IMR-90 (cell line): Measurements from ENCODE around the gene POLD3. TPM values are rescaled to one million over a fixed set of nuclear protein-coding genes. Genes with fewer than 3 reads are reported as not detected.

Experiments used
- ATAC-seq: fragments of 200-7000 bp; cut with Tn5 transposase; 2 replicates; pipeline ENCODE4 v1.9.1; 2020; ENCODE audit warnings: low read depth, mild to moderate bottlenecking, moderate library complexity
- BruUV-seq: library from RNA; stranded (reverse); fragments of 400-500 nt; replicated peaks from 2 replicates; lab custom pipeline; 2021; lab: Mats Ljungman, UMichigan
- CTCF ChIA-PET: fragments of 300-600 bp; formaldehyde crosslinking; extraction: SDS; loops from one replicate; lab custom pipeline; 2021; ENCODE audit warnings: antibody characterized with exemption; lab: Yijun Ruan, JAX
- POLR2A ChIA-PET: fragments of 300-600 bp; sonication (Branson Sonifier 250); formaldehyde crosslinking; loops from one replicate; lab custom pipeline; 2022; ENCODE audit warnings: antibody characterized with exemption; ENCODE audit not compliant: unreplicated experiment; lab: Charles Lee
- DNase-seq: peaks from one replicate; pipeline ENCODE4 v3.0.0; 2013
- H2AFZ ChIP-seq: replicated peaks from 2 replicates; pipeline ENCODE3; 2013; ENCODE audit warnings: low read length, mild to moderate bottlenecking; ENCODE audit not compliant: poor library complexity
- H2AK5ac ChIP-seq: 2 replicates; pipeline ENCODE4 v1.6.1; 2013; ENCODE audit warnings: low read depth, low read length, inconsistent platforms
- H2AK9ac ChIP-seq: replicated peaks from 2 replicates; pipeline ENCODE3; 2013; ENCODE audit warnings: mild to moderate bottlenecking, low read depth, low read length, moderate library complexity; ENCODE audit not compliant: poor library complexity
- H2BK120ac ChIP-seq: 2 replicates; pipeline ENCODE4 v1.6.1; 2013; ENCODE audit warnings: low read depth, low read length, inconsistent platforms
- H2BK15ac ChIP-seq: 3 replicates; pipeline ENCODE4 v1.6.1; 2013; ENCODE audit warnings: low read depth, low read length, inconsistent platforms
- H2BK20ac ChIP-seq: 2 replicates; pipeline ENCODE4 v1.6.1; 2013; ENCODE audit warnings: low read depth, mild to moderate bottlenecking, inconsistent platforms, low read length, moderate library complexity
- H2BK5ac ChIP-seq: 2 replicates; pipeline ENCODE4 v1.6.1; 2013; ENCODE audit warnings: mild to moderate bottlenecking, low read depth, low read length, inconsistent platforms; ENCODE audit not compliant: poor library complexity, severe bottlenecking
- H3K14ac ChIP-seq: replicated peaks from 2 replicates; pipeline ENCODE4 v1.6.1; 2013; ENCODE audit warnings: low read depth, low read length, inconsistent platforms
- H3K18ac ChIP-seq: 2 replicates; pipeline ENCODE4 v1.6.1; 2013; ENCODE audit warnings: low read depth, low read length, control low read depth
- H3K23ac ChIP-seq: 2 replicates; pipeline ENCODE4 v1.6.1; 2013; ENCODE audit warnings: low read depth, low read length, inconsistent platforms
- H3K27ac ChIP-seq: 2 replicates; pipeline ENCODE4 v1.5.1; 2013; ENCODE audit warnings: mild to moderate bottlenecking, control low read depth, low read length; ENCODE audit not compliant: insufficient read depth
- H3K27me3 ChIP-seq: 2 replicates; pipeline ENCODE4 v1.6.1; 2013; ENCODE audit warnings: low read length; ENCODE audit not compliant: control insufficient read depth, insufficient read depth
- H3K36me3 ChIP-seq: 2 replicates; pipeline ENCODE4 v1.6.1; 2013; ENCODE audit warnings: low read length, mixed read lengths; ENCODE audit not compliant: control insufficient read depth, insufficient read depth
- H3K4ac ChIP-seq: 2 replicates; pipeline ENCODE4 v1.6.1; 2013; ENCODE audit warnings: low read depth, low read length, inconsistent platforms
- H3K4me1 ChIP-seq: 2 replicates; pipeline ENCODE4 v1.6.1; 2013; ENCODE audit warnings: low read length, mixed read lengths; ENCODE audit not compliant: control insufficient read depth, insufficient read depth
- H3K4me2 ChIP-seq: 2 replicates; pipeline ENCODE4 v1.6.1; 2013; ENCODE audit warnings: low read depth, mild to moderate bottlenecking, control low read depth, low read length, moderate library complexity
- H3K4me3 ChIP-seq: 2 replicates; pipeline ENCODE4 v1.5.1; 2013; ENCODE audit warnings: low read depth, mild to moderate bottlenecking, control low read depth, low read length, moderate library complexity; ENCODE audit not compliant: insufficient read depth
- H3K56ac ChIP-seq: 2 replicates; pipeline ENCODE4 v1.6.1; 2013; ENCODE audit warnings: low read length, inconsistent platforms; ENCODE audit not compliant: insufficient read depth; ENCODE audit errors: extremely low read depth
- H3K79me1 ChIP-seq, 2 experiments: 2 replicates each; pipeline ENCODE4 v1.6.1; 2013; ENCODE audit warnings: low read length in 2 of 2, inconsistent platforms in 1 of 2, low read depth in 1 of 2
- H3K9ac ChIP-seq: 2 replicates; pipeline ENCODE4 v1.6.1; 2013; ENCODE audit warnings: low read depth, low read length, control low read depth
- H3K9me1 ChIP-seq: 2 replicates; pipeline ENCODE4 v1.6.1; 2013; ENCODE audit warnings: low read length, inconsistent platforms; ENCODE audit not compliant: insufficient read depth
- H3K9me3 ChIP-seq: 2 replicates; pipeline ENCODE4 v1.6.1; 2013; ENCODE audit warnings: low read length; ENCODE audit not compliant: control insufficient read depth, insufficient read depth
- H4K20me1 ChIP-seq: 2 replicates; pipeline ENCODE4 v1.6.1; 2013; ENCODE audit warnings: low read length, inconsistent platforms; ENCODE audit not compliant: insufficient read depth
- H4K5ac ChIP-seq: 2 replicates; pipeline ENCODE4 v1.6.1; 2013; ENCODE audit warnings: mild to moderate bottlenecking, low read depth, low read length, control low read depth
- H4K8ac ChIP-seq, 2 experiments: 2 replicates each; pipeline ENCODE4 v1.6.1; 2013; ENCODE audit warnings: low read depth in 2 of 2, low read length in 2 of 2, control low read depth in 1 of 2, inconsistent platforms in 1 of 2
- H4K91ac ChIP-seq: 2 replicates; pipeline ENCODE4 v1.6.1; 2013; ENCODE audit warnings: low read depth, low read length, inconsistent platforms; ENCODE audit not compliant: insufficient read depth
- BHLHE40 ChIP-seq: fragments of 150-350 bp; IDR thresholded peaks from 2 replicates; pipeline ENCODE4 v1.6.1; 2016; ENCODE audit warnings: mild to moderate bottlenecking, low read depth, low read length
- CHD1 ChIP-seq: IDR thresholded peaks from 2 replicates; pipeline ENCODE4 v1.6.1; 2012; ENCODE audit warnings: low read depth, low read length, improper control_type of control experiment
- CTCF ChIP-seq: conservative IDR thresholded peaks from 2 replicates; pipeline ENCODE4 v1.5.1; 2012; ENCODE audit warnings: mild to moderate bottlenecking, low read depth, low read length, improper control_type of control experiment
- ELK1 ChIP-seq: fragments of 150-350 bp; IDR thresholded peaks from 2 replicates; pipeline ENCODE4 v1.6.1; 2016; ENCODE audit warnings: low read depth, mild to moderate bottlenecking, low read length, moderate library complexity, borderline replicate concordance
- FOS ChIP-seq: fragments of 150-350 bp; IDR thresholded peaks from 2 replicates; pipeline ENCODE4 v1.6.1; 2016; ENCODE audit warnings: low read depth, low read length
- MAFK ChIP-seq: IDR thresholded peaks from 2 replicates; pipeline ENCODE4 v1.6.1; 2012; ENCODE audit warnings: low read depth, low read length, improper control_type of control experiment
- MAZ ChIP-seq: IDR thresholded peaks from 2 replicates; pipeline ENCODE4 v1.6.1; 2012; ENCODE audit warnings: low read depth, mild to moderate bottlenecking, low read length, improper control_type of control experiment, moderate library complexity, borderline replicate concordance
- MXI1 ChIP-seq: IDR thresholded peaks from 2 replicates; pipeline ENCODE4 v1.6.1; 2012; ENCODE audit warnings: low read depth, mild to moderate bottlenecking, low read length, moderate library complexity, borderline replicate concordance
- NFE2L2 ChIP-seq: fragments of 150-350 bp; IDR thresholded peaks from 2 replicates; pipeline ENCODE4 v1.6.1; 2016; ENCODE audit warnings: low read depth, mild to moderate bottlenecking, low read length
- RAD21 ChIP-seq: IDR thresholded peaks from 2 replicates; pipeline ENCODE4 v1.6.1; 2012; ENCODE audit warnings: low read length, improper control_type of control experiment
- RCOR1 ChIP-seq: IDR thresholded peaks from 2 replicates; pipeline ENCODE4 v1.6.1; 2012; ENCODE audit warnings: mild to moderate bottlenecking, low read length, improper control_type of control experiment; ENCODE audit not compliant: insufficient replicate concordance
- RFX5 ChIP-seq: IDR thresholded peaks from 2 replicates; pipeline ENCODE4 v1.8.0; 2012; ENCODE audit warnings: low read depth, mild to moderate bottlenecking, low read length, moderate library complexity
- SMC3 ChIP-seq: fragments of 150-350 bp; IDR thresholded peaks from 2 replicates; pipeline ENCODE4 v1.6.1; 2016; ENCODE audit warnings: low read depth, mild to moderate bottlenecking, antibody characterized with exemption, low read length, moderate library complexity
- WGBS, 2 experiments: methylation state at CpG; one replicate each; pipeline versions ENCODE4 v1.1.5 to v1.1.7; 2013; ENCODE audit warnings: missing lambda C conversion rate in 2 of 2; ENCODE audit not compliant: insufficient read length in 1 of 2; ENCODE audit errors: extremely low coverage in 2 of 2; 5-methylcytosine and 5-hydroxymethylcytosine counted together
- dilution Hi-C: fragments of 300-500 bp; cut with HindIII; formaldehyde crosslinking; loops from one replicate; pipeline ENCODE4 v1.14.3; 2018; ENCODE audit warnings: low sequenced_read_pairs; ENCODE audit not compliant: unreplicated experiment
- in situ Hi-C: fragments of 300-500 bp; cut with MboI; formaldehyde crosslinking; loops from 3 replicates; pipeline ENCODE4 v1.14.3; 2019; ENCODE audit warnings: low sequenced_read_pairs, inconsistent platforms, mixed read lengths
- intact Hi-C: fragments of 100-400 bp; cut with micrococcal nuclease; formaldehyde crosslinking; loops from 2 replicates; pipeline ENCODE4 v1.10.0; 2022
- polyA plus RNA-seq, 3 experiments: library from polyadenylated mRNA; depleted of rRNA; stranded (reverse); fragments of >200 nt; gene quantifications; 2 replicates each; pipeline ENCODE4 v1.2.3, GENCODE V29; 2012; ENCODE audit warnings: low replicate concordance in 1 of 3
- total RNA-seq: library from RNA; depleted of rRNA; stranded (reverse); fragments of >200 nt; gene quantifications from 2 replicates; pipeline ENCODE4 v1.2.3, GENCODE V29; 2012
- TF ChIP-seq, protein P1 (sequence below): fragments of 150-350 bp; IDR thresholded peaks from 2 replicates; pipeline ENCODE4 v1.6.1; 2017; ENCODE audit warnings: mild to moderate bottlenecking, antibody characterized with exemption, low read length, low read depth

Gene POLD3
- total and polyA plus RNA-seq, 2 of the 4 experiments (the other 2 are of a cell fraction), result 9.1 to 9.2 TPM

DNA sequence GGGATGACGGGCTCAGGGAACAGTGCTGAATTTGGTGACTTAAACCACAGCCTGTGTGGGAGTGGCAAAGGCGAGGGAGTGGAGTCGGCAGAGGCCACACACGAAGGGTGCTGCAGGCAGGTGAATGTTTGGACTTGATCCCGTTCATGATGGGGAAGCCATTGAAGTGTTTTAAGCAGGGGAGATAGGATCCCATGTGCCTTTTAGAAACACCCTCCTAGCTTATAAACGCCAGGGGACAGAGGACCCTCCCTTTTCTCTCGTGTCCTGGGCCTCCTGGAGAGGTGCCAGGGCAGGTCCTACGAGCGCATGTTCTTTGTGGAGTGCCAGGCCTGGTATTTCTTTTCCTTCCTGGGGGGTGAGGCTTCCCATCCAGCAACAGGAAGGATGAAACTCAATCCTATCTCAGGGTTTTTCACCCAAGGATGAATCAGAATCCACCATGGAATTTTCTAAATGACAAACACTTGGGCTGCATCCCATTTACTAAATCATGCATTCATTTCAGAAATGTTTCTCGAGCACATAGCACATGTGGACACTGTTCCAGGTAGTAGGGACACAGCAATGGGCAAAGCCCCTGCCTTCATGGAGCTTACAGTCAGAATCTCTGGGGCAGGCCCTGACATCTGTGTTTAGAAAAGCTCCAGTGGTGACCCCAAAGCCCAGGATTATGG lies 79.3 kb downstream of the POLD3 start:
- intact Hi-C loops, result no loop called here

More for the DNA sequence above, 79.3 kb downstream of the POLD3 start:
- peak overlapping the region; percentile 82 to 94 for H4K8ac ChIP-seq
- peak overlapping the region; percentile 99 for H2BK15ac ChIP-seq
- no peak overlapping the region for H3K56ac ChIP-seq
- no peaks in the 10 kb centered on the region for H4K20me1 ChIP-seq
- no peak overlapping the region for H3K4me2 ChIP-seq
- H2AK5ac ChIP-seq, result peak overlapping the region; percentile 100
- no peak overlapping the region for H3K4me3 ChIP-seq
- H3K23ac ChIP-seq, result peak overlapping the region; percentile 87; the same call in 1 of the 2 replicates
- in situ Hi-C loops, result no loop called here
- peak overlapping the region; percentile 77 for H2AFZ ChIP-seq
- H2BK5ac ChIP-seq, result peak overlapping the region; percentile 98
- no TSS peak for BruUV-seq
- peak overlapping the region; percentile 99 for H4K5ac ChIP-seq
- H3K4me1 ChIP-seq, result peaks cover 22% of the 10 kb centered on the region
- H3K9ac ChIP-seq, result no peak overlapping the region
- H3K9me3 ChIP-seq, result peaks cover 2% of the 10 kb centered on the region; the same call in 1 of the 2 replicates
- peak overlapping the region; percentile 97 for H2BK20ac ChIP-seq
- H3K9me1 ChIP-seq, result peaks cover 15% of the 10 kb centered on the region
- dilution Hi-C loops, result no loop called here
- no peaks in the 10 kb centered on the region for H3K27me3 ChIP-seq
- H3K14ac ChIP-seq, result peak overlapping the region; percentile 90
- 58% methylated on average over 4 of the region's 10 CpGs; no CpG with 5 or more reads in 1 of the 2 experiments for WGBS, 2 experiments
- peak overlapping the region; percentile 88 for H2AK9ac ChIP-seq
- H3K27ac ChIP-seq, result peak overlapping the region; percentile 89
- ChIA-PET POLR2A (no interaction called here), CTCF (interaction anchor here (0.6 kb wide), 1 partner anchor 33 kb away, joined by 4 read pairs; no protein-coding TSS in a partner anchor)
- peak overlapping the region; percentile 94 for H2BK120ac ChIP-seq
- H3K79me1 ChIP-seq, result no peaks in the 10 kb centered on the region; a peak in 1 of 4 replicates
- peak overlapping the region; percentile 74 for H3K18ac ChIP-seq
- H4K91ac ChIP-seq, result peak overlapping the region; percentile 98
- DNase-seq (peak; percentile 86), ATAC-seq (no peak)
- H3K4ac ChIP-seq, result peak overlapping the region; percentile 92
- TF ChIP-seq RFX5, result no peak
- TF ChIP-seq, protein P1, sequence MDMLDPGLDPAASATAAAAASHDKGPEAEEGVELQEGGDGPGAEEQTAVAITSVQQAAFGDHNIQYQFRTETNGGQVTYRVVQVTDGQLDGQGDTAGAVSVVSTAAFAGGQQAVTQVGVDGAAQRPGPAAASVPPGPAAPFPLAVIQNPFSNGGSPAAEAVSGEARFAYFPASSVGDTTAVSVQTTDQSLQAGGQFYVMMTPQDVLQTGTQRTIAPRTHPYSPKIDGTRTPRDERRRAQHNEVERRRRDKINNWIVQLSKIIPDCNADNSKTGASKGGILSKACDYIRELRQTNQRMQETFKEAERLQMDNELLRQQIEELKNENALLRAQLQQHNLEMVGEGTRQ, result 0 out of 2 replicates have a peak, but pooled peaks have one; percentile 25
- TF ChIP-seq RAD21, result no peak
- peak; percentile 11 for TF ChIP-seq RCOR1
- no peak for TF ChIP-seq BHLHE40
- TF ChIP-seq NFE2L2, result no peak
- no peak for TF ChIP-seq MAZ
- no peak for TF ChIP-seq MAFK
- TF ChIP-seq CTCF, result no peak
- TF ChIP-seq CHD1, result no peak
- TF ChIP-seq FOS, result peak; percentile 24; the same call in 1 of the 2 replicates
- no peak for TF ChIP-seq MXI1
- no peak for TF ChIP-seq ELK1
- TF ChIP-seq SMC3, result no peak
- H3K36me3 ChIP-seq, result no peaks in the 10 kb centered on the region
